ENCODE data around the gene KIF17.
A peak's percentile ranks its signal among the peaks of the same experiment; 100 is the strongest.
"Not testable (repeated sequence)": the region's sequence is repeated elsewhere in the genome, so short reads cannot be mapped to it uniquely, and the experiment has no call there.

Gene KIF17

DNA sequence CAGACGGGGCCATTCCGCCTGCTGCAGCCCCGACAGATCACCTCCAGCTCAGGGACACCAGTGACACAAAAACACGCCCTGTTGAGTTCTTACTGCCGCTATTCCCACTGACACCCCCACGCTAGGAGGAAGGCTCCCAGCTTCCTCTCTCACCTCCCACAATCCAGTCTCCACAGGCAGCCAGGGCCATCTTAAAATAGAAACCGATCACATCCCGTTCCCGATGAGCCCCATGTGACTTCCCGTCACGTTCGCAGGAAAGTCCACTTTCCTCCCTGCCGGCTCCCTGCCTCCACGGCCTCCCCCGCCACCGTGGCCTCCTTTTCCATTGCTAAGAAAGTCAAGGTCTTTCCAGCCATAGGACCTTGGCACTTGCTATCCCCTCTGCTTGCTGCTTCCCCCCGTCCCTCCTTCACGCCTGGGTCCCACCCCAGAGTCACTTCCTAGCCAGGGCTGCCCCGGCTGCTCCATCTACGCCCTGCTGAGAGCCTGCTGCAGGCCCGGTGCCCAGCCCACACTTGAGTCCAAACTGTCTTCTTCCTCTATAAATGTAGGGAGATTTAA, 32.6 kb downstream of the KIF17 start:
- DNase-seq, result no peak

DNA sequence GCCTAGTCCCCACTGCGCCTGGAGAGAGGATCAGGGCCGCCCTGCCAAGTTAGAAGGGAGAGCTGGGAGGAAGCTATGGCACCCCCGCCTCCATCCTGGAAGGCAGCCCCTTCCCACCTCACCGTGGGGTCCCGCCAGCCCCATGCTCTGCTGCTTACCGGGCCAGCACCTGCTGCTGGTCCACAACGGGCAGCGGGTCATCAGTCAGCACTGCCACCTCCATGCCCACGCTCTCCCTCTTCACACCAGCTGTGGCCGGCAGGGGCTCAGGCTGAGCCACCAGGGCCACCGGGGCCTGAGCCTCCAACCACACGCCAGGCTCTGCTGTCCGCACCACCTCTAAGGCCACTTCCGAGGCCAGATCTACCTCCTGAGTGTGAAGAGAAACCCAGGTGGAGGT, 33.2 kb downstream of the KIF17 start:
- no peak for DNase-seq

DNA sequence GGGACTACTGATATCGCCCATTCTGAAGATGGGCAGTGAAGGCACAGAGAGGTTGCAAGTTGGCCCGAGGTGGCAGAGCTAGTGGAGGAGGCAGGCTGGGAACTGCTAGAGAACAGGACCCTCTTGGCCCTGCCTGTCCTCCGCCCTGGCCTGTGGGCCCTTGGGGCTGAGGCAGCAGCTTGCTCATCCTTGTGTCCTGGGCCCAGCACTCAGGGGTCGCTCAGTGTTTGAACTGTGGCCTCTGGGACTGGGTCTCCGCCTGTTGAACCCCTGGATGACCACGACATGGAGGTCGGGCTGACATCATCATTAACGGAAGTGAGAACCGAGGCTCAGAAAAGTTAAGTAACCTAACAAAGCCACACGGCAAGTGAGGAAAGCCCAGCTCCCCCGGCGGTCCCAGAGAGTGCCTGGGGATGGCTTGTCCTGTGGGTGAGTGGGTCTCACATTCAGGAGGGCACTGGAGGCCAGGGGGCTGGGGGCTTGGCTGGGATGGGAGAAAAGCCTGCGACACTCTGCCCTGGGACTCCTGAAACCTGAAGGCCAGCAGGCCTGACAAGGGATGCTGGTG, 33.7 kb downstream of the KIF17 start:
- no peak for DNase-seq

DNA sequence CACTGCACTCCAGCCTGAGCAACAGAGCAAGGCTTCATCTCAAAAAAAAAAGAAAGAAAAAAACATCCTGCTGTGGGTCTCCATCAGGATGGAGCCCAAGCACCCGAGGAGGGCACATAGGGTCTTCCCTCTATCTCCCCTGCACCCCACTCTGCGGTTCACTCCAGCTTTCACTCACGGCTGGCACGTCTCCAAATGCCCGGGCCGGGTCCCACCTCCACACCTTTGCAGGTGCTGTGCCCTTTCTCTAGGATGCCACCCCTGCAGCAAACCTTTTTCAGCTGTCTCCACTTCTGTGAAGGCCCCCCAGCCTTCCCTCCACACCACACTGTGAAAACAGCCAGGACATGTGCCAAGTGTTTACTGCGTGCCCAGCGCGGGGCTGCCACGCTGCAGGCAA, 34.2 kb downstream of the KIF17 start:
- no peak for DNase-seq

DNA sequence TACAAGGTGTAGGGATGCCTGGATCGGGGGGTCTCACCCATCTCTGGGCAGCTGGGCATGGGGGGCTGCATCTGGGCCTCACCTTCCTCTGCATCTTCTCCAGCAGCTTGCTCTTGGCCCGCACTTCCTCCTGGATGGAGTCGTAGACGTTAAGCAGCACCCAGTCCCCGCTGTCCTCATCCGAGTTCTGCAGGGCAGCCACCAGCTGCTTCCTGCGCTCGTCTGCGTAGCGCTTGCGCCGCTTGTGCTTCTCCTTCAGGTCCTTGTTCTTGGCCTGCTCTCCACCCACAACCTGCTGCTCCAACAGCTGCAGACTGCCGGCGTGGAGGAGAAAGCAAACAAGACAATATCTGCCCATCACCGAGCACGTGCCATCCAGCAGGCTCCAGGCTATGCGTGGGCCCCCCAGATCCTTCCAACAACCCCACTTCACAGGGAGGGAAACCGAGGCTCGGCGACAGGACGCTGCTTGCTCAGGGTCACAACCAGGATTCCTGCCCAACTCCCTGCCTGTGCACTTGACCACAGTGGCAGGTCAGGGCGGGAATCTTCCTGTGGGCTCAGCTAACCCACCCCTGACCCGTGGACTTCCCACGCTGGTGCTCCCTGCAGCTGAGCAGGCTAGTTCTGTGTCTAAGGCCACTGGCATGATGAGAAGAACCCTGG, 35.1 kb downstream of the KIF17 start:
- no peak for DNase-seq

DNA sequence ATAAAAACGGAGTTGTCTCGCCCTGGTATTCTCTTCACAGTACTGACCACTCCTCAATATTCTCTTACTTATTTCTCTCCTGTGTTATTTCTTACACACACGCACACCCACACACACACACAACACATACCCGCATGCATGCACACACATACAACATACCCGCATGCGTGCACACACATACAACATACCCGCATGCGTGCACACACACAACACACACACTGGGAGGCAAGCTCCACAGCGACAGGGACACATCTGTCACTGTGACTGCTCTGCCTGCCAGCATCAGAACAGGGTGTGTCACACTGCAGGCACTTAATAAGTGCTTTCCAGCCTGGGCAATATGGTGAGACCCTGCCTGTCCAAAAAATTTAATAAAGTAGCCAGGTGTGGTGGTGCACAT, 35.8 kb downstream of the KIF17 start:
- DNase-seq, result no peak

DNA sequence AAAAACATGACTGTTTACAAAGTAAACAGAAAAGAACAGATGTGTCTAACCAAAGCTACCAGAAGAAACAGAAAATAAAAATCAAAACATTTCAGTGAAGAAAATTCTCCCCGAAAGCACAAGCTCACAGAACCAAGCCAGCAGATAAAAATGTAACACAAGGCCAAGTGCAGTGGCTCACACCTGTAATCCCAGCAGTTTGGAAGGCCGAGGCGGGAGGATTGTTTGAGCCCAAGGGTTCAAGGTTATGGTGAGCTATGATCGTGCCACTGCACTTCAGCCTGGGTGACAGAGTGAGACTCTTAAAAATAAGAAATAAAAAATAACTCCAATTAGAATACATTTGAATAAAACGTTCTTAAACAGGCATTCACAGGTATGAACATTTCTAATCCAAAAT, 37.5 kb downstream of the KIF17 start:
- no peak for DNase-seq

DNA sequence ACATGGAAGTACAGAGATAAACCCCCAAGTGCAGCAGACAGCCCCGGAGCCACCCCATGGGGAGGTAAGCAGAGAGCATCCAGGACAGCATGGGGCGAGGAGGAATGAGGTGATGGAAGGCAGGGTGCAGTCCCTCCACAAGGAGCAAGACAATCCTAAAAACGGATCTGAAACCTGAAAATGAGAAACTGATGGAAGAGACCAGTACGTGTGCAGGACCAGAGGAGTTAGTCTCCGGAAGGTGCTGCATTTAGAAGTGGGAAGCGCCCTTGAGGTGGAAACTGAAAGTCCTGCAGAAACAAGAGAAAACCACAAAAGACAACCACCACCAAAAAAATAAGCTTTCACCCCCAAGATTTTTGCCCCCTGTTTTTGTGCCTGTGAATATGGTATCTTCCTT, 39.2 kb downstream of the KIF17 start:
- no peak for DNase-seq

DNA sequence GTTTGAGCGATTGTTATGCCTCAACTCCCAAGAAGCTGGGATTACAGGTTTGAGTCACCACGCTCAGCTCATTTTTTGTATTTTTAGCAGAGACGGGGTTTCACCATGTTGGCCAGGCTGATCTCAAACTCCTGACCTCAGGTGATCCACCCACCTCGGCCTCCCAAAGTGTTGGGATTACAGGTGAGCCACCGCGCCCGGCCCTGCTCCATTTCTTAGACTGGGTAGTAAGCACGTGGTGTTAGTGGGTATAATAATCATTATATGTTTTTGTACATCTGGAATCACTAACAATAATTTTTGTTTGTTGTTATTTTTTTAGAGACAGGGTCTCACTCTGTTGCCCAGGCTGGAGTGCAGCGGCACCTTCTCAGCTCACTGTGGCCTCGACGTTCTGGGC, 44.2 kb downstream of the KIF17 start:
- not testable (repeated sequence) for DNase-seq

DNA sequence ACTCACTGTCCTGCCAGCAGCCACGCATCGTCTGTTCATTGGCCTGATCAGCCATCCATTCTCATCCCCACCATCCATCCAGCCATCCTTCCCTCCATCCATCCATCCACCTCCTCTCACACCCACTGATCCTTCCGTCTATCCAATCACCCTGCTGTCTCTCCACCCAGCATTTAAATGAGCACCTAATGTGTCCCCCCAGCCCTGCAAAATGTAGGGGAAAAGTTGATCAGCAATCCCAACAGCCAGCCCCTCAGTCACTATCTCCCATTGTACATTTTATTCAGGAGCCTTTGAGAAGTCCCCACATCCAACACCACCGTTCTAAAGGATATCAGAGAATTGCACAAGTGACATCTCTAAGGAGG, 45.6 kb downstream of the KIF17 start:
- no peak for DNase-seq

DNA sequence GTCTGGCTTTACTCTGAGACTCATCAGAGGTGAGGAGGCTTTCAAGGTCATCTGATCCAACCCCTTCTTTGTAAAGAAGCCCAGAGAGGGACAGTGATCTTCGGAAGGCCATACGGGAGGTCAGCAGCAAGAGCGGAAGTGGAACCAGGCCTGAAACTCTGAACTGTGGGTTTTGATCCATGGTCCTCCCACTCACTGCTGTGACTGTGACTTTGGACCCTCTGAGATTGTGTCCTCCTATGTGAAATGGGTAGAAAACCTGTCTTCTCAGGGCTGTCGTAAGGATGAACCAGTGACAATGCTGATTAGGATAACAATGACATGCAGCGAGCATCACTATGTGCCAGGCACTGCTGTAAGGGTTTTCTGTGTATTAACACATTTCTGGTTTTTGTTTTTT, 46.9 kb downstream of the KIF17 start:
- no peak for DNase-seq

DNA sequence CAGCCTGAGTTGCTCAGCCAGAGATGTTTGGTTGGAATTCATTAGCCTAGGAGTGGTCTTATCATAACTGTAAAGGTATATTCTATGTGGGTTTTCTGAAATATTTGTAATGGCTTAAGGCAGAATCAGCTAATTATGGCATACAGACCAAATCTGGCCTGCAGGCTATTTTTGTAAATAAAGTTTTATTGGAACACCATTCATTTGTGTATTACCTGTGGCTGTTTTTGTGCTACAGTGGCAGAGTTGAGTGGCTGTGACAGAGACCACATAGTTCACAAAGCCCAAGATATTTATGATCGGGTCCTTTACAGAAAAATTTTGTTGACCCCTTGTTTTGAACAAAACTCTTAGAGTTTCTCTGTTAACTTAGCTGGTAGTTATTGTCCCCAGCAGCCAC, 49.2 kb downstream of the KIF17 start:
- DNase-seq, result no peak

DNA sequence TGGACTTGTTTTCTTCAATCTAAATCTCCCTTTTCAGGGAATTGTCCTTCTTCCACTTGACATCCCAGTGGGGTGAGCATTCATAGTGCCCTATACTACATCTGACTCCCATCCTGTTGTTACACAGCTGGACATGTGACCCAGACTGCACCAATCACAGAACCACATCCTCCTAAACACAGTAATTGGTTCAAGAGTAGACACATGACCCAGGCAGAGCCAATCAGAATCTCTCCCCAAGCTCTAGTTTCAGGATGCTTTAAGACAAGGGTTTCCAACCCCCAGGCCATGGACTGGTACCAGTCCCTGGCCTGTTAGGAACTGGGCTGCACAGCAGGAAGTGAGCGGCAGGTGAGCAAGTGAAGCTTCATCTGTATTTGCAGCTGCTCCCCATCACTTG, 51.0 kb downstream of the KIF17 start:
- DNase-seq, result no peak

DNA sequence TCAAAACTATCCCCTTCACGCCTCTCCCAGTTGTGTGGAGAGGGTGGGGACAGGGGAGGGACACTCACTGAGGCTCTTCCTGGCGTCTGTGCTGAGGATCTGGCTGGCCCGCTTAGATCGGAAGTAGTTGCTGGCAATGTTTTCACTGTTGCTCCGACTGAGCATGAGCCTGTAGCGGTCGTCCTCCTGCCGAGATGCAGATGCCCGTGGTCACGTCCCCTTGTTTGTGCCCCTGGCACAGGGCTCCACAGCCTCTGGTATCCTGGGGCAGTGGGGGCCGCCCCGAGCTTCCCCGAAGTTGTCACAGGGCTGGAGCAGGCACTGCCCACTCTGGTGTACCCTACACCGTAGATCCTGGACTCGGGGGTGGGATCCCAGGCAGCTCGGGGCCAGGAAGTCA, 51.7 kb downstream of the KIF17 start:
- no peak for DNase-seq

DNA sequence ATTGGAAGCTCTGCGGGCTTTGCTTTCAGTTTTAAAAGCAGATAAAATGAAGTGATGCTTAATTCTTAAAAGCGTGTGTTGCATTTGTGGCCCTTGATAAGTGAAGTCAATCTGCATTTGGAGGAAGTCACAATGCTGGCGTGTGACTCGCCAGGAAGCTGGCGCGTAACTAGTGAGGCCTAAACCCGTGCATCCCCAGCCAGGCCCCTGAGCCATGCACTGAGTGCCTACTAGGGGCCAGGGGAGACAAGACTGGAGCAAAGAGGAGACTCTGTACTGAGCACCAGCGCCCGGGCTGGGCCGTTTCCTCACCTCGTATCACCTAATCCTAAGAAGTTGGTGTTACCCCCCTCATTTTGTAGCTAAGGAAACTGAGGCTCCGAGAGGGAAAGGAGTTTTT, 52.1 kb downstream of the KIF17 start:
- DNase-seq, result no peak

DNA sequence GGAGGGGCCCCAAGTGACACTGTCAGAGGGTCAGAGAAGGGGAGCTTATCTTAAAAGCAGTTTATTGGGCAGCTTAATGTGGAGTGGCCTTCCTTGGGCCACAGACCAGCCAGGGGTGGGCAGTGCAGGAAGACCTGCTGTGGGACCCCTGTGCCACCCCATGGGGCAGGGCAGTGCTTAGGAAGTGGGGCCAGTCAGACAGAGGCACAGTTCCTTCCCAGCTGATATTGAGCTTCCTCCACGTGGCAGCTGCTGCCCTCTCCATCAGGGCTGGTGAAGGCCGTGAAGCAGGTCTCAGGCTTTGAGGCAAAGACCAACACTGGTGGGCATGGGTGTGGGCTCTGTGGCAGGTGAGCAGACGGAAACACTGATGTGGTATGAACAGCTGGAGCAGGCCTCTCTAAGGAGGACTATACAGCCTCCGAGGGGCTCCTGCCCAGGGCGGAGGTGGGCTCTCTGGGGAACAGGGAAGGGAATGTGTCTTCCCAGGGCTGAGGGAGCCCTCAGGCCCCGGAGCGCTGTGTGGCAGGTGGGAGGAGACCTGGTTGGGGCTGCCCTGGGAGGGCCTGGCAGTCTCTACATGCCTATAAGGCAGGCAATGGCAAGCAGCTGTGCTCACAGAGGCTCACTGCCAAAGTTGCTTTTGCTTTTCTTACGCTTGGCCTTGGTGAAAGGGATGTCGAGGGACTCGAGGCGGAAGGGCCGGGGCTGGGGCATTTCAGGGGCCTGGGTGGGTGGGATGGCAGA, 53.7 kb downstream of the KIF17 start:
- no peak for DNase-seq

DNA sequence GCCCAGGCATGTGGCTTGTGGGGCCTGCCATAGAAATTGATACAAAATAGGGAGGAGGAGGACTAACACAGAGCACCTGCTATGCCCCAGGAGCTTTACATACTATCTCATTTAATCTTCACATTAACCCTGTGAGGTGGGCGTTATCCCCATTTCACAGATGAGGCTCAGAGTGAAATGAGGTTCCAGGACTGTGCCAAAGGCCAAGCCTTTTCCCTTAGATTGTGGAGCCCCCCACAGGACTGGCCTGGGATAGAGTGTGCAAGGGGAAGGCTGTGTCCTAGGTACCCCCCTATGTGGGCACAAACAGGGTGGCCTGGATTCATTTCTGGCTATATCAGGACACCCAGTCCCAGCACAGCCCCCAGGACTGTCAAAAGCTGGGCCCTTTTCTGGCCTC, 54.4 kb downstream of the KIF17 start:
- DNase-seq, result no peak

DNA sequence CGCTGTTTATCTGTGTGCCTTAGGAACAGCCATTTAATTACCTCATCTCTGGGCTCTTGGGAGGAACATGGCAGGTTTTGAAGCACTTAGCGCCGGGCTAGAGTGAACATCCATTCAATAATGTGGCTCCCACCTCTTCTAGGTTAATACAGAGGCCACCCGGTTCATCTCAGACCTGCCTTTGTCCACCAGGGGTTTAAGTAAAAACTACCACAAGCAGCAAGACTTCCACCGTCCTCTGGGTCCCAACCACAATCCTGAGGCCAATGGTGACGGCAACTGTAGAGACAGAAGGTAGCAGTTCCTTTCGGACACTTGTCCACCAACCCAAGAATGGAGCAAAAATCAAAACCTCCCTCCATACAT, 55.7 kb downstream of the KIF17 start:
- no peak for DNase-seq

DNA sequence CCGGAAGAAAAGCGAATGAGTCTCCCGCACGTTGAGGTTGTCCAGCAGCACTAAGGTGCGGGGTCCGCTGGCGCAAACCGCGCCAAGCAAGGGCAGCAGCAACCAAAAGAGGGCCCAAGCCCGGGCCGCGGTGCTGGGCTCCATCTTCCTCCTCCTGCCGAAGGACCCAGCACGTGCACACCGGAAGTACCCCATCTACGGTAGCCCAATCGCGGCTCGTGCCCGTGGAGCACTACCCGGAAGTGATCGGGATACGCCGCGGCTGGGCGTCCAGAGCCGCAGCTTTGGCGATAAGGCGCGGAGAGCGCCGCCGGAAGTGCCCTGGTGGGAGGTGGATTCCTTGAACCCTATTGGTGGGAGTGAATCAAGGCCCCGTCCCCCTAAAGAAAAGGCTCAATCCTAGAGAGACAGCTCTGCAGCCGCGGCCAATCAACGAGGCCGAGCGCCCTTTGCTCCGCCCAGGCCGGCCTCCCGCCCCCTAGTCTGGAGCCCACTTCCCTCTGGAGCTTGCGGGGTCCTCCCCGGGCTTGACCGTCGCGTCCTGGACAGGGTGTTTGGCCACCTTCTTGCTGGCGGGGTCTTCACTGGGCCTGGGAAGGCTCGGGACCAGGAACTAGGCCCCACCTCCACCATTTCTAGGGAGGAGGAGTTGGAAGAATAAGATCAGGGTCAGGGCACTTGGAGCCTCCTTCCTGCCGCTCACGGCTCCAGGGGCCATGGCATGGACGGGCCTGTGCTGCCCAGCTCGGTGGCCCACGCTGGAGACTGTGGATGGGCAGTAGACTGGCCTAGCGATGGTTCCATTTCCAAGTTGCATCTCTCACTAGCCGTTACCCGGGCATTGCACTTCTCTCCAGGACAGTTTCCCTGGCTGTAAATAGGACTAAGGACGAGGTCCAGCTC, 56.3 kb downstream of the KIF17 start, which contains the start of gene DDOST:
TSS of gene DDOST (minus strand) at position 163 of the 903 bp plus-strand sequence. CDS start at position 144, 19 bp downstream.
- peak; percentile 89 for DNase-seq

DNA sequence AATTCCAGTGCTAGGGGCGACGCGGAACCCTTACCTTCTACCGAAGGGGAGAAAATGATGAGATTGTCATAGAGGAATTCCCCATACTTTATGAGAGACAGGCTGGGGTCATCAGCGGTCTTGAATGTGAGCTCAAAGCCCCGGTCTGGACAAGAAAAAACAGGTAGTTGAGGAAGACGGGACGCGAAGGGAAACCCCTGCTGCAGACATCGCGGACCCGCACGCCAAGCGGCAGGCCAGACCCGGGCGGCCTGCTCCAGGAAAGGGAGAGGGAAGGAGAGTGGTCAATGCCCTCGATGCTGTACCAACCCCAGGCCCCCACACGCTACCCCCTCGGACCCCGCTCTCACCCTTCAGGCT, 57.0 kb downstream of the KIF17 start:
- DNase-seq, result peak; percentile 26

DNA sequence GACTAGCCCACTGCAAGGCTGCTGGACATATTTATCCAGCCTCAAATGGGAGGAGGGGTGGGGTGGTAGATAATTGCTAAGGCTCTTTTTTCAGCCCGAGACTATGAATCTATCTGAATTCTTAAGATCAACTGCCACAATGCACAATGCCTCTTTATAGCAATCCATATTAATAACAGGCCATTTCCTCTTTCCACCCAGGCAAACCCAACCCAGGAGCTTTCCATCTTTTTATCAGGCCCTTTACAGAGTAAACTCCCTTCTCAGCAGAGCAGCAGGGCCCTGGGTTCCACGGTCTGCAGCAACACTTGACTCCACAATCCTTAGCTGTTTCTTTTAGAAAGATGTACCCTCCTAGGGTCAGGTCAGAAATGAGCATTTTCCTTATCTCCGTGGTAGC, 57.4 kb downstream of the KIF17 start:
- DNase-seq, result no peak

DNA sequence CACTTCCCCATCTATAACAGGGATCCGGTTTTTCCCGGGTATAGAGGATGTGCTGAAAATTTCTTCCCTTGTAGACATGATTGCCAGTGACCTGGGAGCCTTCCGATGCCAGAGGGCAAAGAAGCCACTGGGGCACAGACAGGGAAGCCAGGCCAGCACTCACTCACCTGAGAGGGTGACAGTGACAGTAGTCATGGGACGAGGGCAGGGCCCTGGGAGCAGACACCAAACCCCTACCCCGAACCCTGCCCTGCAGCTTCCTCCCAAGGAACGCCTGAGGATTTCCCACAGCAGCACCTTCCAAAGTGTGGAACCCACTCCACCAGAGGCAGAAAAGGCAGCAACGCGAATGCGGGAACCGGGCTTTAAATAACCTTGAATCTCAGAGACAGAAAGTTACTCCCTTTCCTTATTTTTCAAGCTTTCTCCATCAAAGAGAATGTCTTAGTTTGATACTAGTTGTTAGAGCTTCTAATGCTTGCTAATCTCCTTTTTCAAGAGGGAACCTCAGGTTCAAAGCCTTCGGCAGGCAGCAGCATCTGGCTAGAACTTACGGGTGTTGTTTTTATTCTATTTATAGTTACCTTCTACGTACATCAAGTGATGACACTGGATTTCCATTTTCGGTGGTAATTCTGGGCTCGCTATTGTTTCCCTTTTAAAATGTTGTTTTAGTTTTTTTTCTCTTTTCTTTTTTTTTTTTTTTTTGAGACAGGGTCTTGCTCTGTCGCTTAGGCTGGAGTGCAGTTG, 59.5 kb downstream of the KIF17 start:
- DNase-seq, result no peak

All from effector CD8-positive, alpha-beta T cell (primary cell).